Measurements from ENCODE around the gene FARS2.

The FARS2 gene

GRCh38 chr6:5706124-5707033 lies 445.1 kb downstream of the FARS2 start:
- no peak for ATAC-seq

DNA sequence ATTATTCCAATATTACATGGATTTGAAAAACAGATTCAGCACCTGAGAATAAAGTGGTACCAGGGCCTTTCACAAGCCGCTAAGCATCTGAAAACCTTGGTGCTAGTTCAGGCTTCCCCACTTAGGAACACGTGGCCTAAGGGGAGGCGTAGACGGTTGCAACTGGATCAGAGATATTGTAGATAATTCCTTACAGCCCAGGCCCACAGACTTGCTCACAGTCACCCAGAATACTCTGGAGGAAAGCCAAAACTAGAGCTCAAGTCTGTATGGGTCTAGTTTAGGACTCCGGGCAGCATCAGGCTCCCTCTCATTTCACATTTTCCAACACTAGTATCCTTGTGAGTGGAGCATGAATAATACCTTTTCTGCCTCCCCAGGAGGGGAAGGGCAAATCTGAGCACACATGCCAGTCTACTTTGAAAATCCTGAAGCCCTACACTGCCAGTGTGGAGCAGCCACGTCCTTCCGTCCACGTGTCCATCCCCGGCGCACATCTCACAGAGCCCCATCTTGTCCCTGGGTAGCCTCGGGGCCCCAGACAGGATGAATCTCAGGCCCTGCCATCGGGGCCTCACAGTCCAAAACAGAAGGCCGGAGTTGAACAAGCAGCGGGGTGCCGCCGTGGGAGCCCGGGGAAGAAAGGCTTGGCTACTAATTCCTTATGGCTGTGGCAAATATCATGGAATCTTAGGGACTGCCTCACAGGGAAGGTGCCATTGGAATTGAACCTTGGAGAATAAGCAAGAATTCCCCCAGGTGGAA lies 446.1 kb downstream of the FARS2 start:
- ATAC-seq: no peak

DNA sequence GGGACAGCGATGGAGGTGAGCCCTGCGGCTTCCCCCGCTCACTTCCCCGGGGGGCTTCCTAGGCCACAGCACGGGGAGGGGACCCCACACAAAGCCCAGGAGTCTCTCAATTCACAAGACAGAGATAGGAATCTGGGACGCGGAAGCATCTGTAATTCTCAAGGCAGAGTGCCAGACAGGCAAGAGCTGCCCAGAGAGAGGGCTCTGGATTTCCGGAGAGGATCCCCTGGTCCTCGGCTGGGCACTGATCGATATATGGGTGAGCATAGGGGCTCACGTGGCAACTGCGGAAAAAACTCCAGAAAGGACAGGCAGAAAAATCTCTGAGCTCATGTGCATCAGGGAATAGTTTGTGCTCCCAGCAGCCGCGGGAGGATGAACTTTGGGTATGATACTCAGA lies 449.2 kb downstream of the FARS2 start:
- no peak for ATAC-seq

- ATAC-seq: no peak
These were observed 449.6 kb downstream of the FARS2 start for GRCh38 chr6:5710936-5711335.

DNA sequence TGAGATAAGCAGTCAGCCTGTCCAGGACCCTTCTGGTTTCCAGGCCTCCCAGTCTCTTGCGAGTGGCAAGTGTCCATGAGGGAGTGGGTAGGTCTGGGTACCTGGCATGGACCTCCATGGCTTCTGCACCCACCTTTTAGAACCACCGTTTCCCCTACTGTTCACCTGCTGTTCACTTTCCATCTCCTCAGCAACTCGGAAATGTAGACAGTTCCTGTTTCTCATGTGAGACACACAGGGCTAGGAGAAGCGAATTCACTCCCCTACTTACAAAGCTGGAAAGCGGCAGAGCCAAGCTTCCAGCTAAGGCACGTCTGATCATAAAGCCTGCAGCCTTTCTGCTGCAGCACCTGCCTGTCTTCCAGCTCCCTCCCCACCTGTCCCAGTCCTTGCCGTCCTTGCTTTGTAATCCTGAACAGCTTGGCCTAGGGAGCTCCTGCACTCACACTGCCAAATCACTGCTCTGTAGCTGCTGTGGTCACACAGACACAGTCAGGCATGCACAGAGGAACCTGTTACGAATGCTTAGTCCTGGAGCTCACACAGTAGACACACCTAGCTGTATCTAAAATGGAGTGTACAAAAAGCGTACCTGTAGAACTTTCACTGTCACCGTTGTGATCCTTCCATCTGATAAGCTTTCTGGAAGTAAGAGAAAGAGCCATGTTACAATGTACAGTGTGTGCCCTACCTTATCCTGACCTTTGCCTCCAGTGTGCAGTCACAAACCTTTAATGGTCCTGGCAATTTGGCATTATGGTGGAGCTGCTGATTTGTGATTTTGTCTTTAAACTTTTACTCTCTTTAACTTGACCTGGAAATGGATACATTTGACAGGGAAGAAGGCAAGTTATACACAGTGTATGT lies 451.3 kb downstream of the FARS2 start:
- no peak for ATAC-seq

- ATAC-seq: no peak
These were observed 452.2 kb downstream of the FARS2 start for GRCh38 chr6:5713519-5713918.

GRCh38 chr6:5718231-5718947 lies 457.1 kb downstream of the FARS2 start:
- no peak for ATAC-seq

DNA sequence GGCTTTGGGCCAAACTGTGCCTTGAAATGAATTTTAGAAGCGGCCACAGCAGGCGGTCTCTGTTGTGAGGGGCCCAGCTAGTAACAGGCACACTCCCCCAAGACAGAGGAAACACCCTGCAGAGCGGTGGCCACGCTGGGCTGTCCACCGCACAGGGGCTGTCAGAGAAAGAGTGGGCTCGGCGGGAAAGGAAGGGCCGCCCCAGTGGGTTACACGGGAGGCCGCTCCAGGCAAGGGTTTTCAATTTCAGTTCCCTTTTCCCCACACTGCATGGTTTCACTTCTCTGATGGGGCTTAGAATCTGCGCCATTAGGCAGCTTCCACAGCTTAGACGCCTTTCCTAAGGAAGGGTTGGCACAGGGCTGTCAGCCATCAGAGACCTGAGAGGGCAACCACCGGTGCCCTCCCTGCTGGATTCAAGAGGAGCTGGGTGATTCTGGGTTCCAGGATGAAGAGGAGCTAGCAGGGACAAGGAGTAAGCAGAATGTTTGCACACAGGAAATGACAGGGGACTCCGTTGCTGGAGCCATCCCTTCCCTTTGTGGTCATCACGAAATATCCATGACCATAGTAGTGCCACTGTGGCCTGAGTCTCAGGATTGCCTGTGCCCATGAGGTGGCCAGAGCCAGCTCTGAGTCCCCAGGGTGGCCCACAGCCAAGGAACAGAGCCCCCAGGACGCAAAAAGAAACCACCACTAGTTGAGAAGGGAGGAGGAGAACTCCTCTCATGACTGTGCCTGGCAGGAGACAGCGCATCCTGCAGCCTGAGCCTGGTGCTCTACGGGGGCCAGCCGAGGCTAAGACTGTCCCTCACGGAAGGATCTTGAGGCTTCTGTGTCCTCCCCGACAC lies 462.8 kb downstream of the FARS2 start:
- ATAC-seq: peak; percentile 44 to 71

GRCh38 chr6:5724911-5725310 lies 463.6 kb downstream of the FARS2 start:
- no peak for ATAC-seq

DNA sequence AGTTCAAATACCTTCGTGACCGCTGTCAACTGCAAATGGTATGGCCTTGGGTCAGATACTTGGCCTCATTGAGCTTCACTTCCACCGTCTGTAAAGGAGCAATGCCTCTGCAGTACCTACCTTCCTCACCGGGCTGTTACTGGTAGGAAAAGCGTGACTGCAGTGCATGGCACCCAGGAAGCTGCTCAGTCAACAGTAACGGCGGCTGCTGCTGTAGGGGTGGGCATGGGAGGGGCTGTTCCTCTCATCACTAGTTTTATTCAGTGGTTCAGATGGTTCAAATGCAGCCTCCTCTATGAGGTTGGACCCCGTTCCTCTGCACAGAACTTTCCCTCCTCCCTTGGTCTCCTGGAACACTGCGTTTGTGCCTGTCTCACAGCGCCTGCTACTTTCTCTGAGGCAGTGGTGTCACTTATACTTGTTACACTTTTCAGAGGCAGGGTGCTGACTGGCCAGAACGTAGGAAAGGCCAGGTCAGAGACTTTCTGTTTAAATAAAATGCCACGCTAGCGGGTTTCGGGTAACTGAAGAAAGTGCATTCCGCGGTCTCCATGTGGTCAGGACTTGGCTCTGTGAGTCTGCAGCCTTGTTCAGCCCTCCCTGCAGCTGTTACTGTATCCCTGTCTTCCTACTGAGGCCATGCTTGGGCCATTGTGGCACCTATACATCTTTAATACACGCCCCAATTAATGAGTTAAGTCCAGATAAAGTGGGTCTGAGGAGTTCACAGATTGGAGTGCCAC lies 465.8 kb downstream of the FARS2 start:
- no peak for ATAC-seq

DNA sequence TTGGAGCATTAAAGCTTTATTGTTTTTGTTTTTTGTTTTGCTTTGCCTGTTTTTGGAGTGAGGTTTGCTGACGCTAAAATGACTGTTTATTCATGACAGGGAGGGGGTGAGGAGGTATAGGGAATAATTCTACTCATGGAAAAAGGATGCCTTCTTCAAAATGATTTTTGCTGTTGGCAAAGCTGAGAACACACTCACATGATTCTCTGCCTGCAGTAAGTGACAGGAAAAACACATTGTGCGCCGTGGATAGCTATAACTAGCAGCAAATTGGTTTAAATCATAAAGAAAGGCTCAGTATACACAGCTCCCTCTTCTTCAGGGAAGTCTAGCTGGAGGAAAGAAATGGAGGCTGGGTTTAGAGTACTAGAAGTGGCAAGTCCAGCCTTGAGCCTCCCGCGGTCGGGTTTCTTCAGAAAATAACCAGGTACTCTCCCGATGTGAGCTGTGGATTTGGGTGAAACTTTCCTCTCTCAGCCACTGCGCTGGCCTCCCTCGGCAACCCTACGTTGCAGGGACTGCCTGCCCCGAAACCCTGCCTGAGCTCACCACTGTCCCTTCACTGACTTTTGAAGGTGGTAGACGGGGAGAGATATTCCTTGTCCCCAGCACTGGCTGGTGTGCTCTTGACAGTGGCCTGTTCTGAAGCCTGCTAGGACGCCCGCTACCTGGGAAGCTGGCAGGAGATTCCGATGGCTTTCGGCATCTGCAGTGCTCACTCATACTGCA lies 467.2 kb downstream of the FARS2 start:
- ATAC-seq: no peak

GRCh38 chr6:5729080-5729434 lies 467.7 kb downstream of the FARS2 start:
- ATAC-seq: no peak

- ATAC-seq: no peak
These were observed 468.7 kb downstream of the FARS2 start for GRCh38 chr6:5729813-5730517.

DNA sequence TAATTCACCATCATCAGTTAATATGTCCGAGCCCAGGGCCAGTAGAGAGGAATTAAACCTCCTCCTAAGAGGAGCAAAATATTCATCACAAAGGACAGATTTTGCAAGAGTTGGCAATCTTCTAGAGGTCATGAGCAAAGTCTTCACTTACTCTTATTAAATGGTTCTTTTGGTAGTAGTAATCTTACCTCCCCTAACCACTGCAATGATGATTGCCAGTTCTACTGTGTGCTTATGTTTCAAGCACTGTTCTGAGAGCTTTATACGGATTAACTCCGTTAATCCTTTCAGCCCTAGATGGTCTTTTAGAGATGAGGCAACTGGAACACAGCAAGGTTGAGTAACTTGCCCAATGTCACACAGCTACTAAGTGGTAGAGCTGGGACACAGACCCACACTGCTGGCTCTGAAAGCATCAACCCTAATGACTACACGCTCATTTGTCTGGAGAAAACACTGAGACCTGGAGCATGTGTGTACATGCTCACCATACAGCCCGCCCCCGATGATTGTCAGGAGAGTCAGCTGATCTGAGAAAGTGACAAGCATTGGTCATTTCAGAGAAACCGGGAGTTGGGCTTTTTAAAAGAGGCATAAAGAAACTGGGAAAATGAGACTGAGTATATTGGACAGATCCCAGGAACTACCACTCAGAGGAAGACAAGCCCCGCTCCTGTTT lies 469.4 kb downstream of the FARS2 start:
- ATAC-seq: no peak

GRCh38 chr6:5731435-5731834 lies 470.1 kb downstream of the FARS2 start:
- no peak for ATAC-seq

DNA sequence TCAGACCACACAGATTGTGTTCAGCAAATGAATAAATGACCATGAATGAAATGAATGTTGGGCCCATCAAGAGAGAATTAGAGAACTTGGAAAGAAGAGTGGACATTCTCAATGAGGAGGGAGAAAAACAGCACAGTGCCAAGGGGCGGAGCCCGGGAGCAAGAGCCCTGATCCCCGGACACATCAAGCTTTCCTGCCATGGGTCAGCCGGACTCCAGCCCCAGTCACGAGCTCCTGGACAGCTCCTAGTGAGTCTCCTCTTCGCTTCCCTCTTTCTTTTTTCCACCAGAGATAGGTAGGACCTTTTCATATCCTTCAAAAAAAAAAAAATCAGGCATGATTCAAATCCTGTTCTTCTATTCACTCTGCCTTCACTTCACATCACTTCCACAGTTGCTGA lies 471.2 kb downstream of the FARS2 start:
- ATAC-seq: no peak

DNA sequence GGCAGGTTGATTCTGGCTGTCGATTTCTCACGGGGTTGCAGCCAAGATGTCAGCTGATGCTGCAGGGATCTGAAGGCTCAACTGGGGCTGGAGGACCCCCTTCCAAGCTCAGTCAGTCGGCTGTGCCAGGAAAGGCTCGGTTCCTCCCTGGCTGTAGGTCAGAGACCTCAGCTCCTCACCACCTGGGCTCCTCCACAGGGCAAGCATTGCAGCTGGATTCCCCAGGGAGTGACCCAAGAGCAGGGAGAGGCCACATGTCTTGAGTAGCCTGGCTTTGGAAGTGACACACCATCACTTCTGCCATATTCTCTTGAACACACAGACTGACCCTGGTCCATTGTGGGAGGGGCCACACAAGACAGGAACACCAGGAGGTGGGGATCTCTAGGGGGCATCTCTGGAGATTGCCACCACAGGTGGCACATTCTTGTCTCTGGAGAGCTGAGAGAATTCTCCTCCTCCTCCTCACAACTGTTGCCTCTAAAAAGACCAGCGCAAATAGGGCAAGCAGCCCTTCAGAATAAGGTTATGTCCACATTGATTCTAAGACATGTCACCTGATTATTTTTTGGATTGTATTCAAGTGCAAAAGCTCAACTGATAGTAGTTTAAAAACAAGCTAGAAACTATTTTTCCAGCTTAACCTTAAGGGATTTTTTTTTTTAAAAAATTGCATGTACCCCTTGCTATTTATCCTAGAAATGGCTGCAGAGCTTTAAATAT lies 474.9 kb downstream of the FARS2 start:
- no peak for ATAC-seq

DNA sequence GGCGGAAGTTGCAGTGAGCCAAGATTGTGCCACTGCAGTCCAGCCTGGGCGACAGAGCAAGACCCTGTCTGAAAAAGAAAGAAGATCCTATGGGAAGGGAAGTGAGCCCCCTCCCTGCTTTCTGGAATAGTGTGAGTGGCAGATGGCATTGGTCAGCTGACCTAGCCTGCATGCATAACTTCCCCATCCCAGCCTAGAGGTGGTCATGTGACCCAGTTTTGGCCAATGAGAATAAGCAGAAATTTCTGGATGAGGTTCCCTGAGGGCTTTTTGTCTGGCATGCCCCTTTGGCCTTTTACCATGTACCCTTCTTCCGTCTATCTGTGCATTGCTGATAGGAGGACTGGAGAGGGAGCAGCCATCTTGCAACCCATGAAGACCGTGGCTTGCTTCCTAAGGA lies 476.1 kb downstream of the FARS2 start:
- ATAC-seq: no peak

Data from activated CD4-positive, CD25-positive, alpha-beta regulatory T cell treated with anti-CD3 and anti-CD28 coated beads, Interleukin-2, amount 50 U/mL, for 24 hours (primary cell).